Mesodermal cell (in vitro differentiated cells): ENCODE data around the gene CLIC5.

Experiments used
- H3K27ac ChIP-seq: 2 replicates; pipeline ENCODE4 v1.7.0; 2013; ENCODE audit warnings: mild to moderate bottlenecking, low read depth, low read length, moderate library complexity; ENCODE audit not compliant: severe bottlenecking
- H3K36me3 ChIP-seq: 2 replicates; pipeline ENCODE4 v1.7.1; 2013; ENCODE audit warnings: mild to moderate bottlenecking, low read length, moderate library complexity; ENCODE audit not compliant: control insufficient read depth, insufficient read depth
- H3K4me1 ChIP-seq: one replicate; pipeline ENCODE4 v1.7.1; 2013; ENCODE audit warnings: mild to moderate bottlenecking, low read length; ENCODE audit not compliant: insufficient read depth, control insufficient read depth, poor library complexity, severe bottlenecking
- H3K4me3 ChIP-seq: 2 replicates; pipeline ENCODE4 v1.7.0; 2013; ENCODE audit warnings: low read length, control low read depth, mild to moderate bottlenecking; ENCODE audit not compliant: insufficient read depth, poor library complexity, severe bottlenecking; ENCODE audit errors: extremely low read depth
- H3K9me3 ChIP-seq: 2 replicates; pipeline ENCODE4 v1.7.1; 2013; ENCODE audit warnings: mild to moderate bottlenecking, low read length, moderate library complexity; ENCODE audit not compliant: control insufficient read depth
- WGBS, 2 experiments: methylation state at CpG; one replicate each; pipeline ENCODE4 v1.1.5; 2013; ENCODE audit warnings: missing lambda C conversion rate in 2 of 2; ENCODE audit not compliant: insufficient coverage in 2 of 2; 5-methylcytosine and 5-hydroxymethylcytosine counted together

CLIC5 gene

GRCh38 chr6:45864651-45865050 is 151.0 kb downstream of the CLIC5 start:
- WGBS, 2 experiments = no CpG with 5 or more reads among the region's 2 CpGs
- Histone ChIP-seq H3K36me3 (no peaks in the 10 kb centered on the region), H3K4me1 (no peaks in the 10 kb centered on the region), H3K27ac (no peak overlapping the region), H3K4me3 (no peak overlapping the region), H3K9me3 (no peaks in the 10 kb centered on the region)

GRCh38 chr6:45858691-45859090 is 157.0 kb downstream of the CLIC5 start:
- Histone ChIP-seq H3K4me1 (no peaks in the 10 kb centered on the region), H3K9me3 (no peaks in the 10 kb centered on the region), H3K36me3 (no peaks in the 10 kb centered on the region), H3K27ac (no peak overlapping the region), H3K4me3 (no peak overlapping the region)
- WGBS, 2 experiments = 89% methylated on average over 3 of the region's 3 CpGs

GRCh38 chr6:45857827-45858226 is 157.8 kb downstream of the CLIC5 start:
- WGBS, 2 experiments = 75 to 95% methylated on average over 1 to 2 of the region's 2 CpGs
- no peak overlapping the region for H3K4me3 ChIP-seq
- H3K9me3 ChIP-seq = no peaks in the 10 kb centered on the region
- H3K36me3 ChIP-seq = no peaks in the 10 kb centered on the region
- H3K27ac ChIP-seq = no peak overlapping the region
- H3K4me1 ChIP-seq = no peaks in the 10 kb centered on the region

- Histone ChIP-seq H3K9me3 (no peaks in the 10 kb centered on the region), H3K27ac (no peak overlapping the region)
- 83% methylated on average over 1 of the region's 3 CpGs; no CpG with 5 or more reads in 1 of the 2 experiments for WGBS, 2 experiments
These were observed 159.8 kb downstream of the CLIC5 start for GRCh38 chr6:45855642-45856394.

GRCh38 chr6:45854149-45854742 is 161.4 kb downstream of the CLIC5 start:
- Histone ChIP-seq H3K9me3 (no peaks in the 10 kb centered on the region), H3K4me3 (no peak overlapping the region), H3K36me3 (no peaks in the 10 kb centered on the region), H3K27ac (no peak overlapping the region), H3K4me1 (peaks cover 3% of the 10 kb centered on the region)
- WGBS, 2 experiments = 88 to 91% methylated on average over 7 to 8 of the region's 10 CpGs

More at GRCh38 chr6:45855642-45856394, 159.8 kb downstream of the CLIC5 start:
- Histone ChIP-seq H3K36me3 (no peaks in the 10 kb centered on the region), H3K4me1 (peaks cover 1% of the 10 kb centered on the region), H3K4me3 (no peak overlapping the region)

- Histone ChIP-seq H3K36me3 (no peaks in the 10 kb centered on the region), H3K4me3 (no peak overlapping the region), H3K4me1 (peaks cover 3% of the 10 kb centered on the region), H3K9me3 (no peaks in the 10 kb centered on the region), H3K27ac (no peak overlapping the region)
- WGBS, 2 experiments = no CpG with 5 or more reads among the region's 1 CpG
These were observed 164.6 kb downstream of the CLIC5 start for GRCh38 chr6:45851034-45851400.

GRCh38 chr6:45850378-45851033 is 165.2 kb downstream of the CLIC5 start:
- H3K4me3 ChIP-seq = no peak overlapping the region
- H3K36me3 ChIP-seq = no peaks in the 10 kb centered on the region
- peaks cover 3% of the 10 kb centered on the region for H3K4me1 ChIP-seq
- H3K9me3 ChIP-seq = no peaks in the 10 kb centered on the region
- 76% methylated on average over 5 of the region's 8 CpGs for WGBS, 2 experiments
- no peak overlapping the region for H3K27ac ChIP-seq

GRCh38 chr6:45845567-45845966 is 170.1 kb downstream of the CLIC5 start:
- H3K27ac ChIP-seq = no peak overlapping the region
- no CpG with 5 or more reads among the region's 1 CpG for WGBS, 2 experiments
- H3K4me1 ChIP-seq = no peaks in the 10 kb centered on the region
- H3K4me3 ChIP-seq = no peak overlapping the region
- H3K9me3 ChIP-seq = no peaks in the 10 kb centered on the region
- H3K36me3 ChIP-seq = no peaks in the 10 kb centered on the region

GRCh38 chr6:45844986-45845385 is 170.7 kb downstream of the CLIC5 start:
- H3K27ac ChIP-seq = no peak overlapping the region
- 97 to 98% methylated on average over 4 to 5 of the region's 8 CpGs for WGBS, 2 experiments
- H3K9me3 ChIP-seq = no peaks in the 10 kb centered on the region

GRCh38 chr6:45843848-45844521 is 171.7 kb downstream of the CLIC5 start:
- H3K4me1 ChIP-seq = no peaks in the 10 kb centered on the region
- H3K36me3 ChIP-seq = no peaks in the 10 kb centered on the region
- WGBS, 2 experiments = 82 to 98% methylated on average over 3 to 4 of the region's 8 CpGs
- H3K9me3 ChIP-seq = no peaks in the 10 kb centered on the region
- H3K27ac ChIP-seq = no peak overlapping the region
- no peak overlapping the region for H3K4me3 ChIP-seq

More at GRCh38 chr6:45844986-45845385, 170.7 kb downstream of the CLIC5 start:
- Histone ChIP-seq H3K4me3 (no peak overlapping the region), H3K4me1 (no peaks in the 10 kb centered on the region), H3K36me3 (no peaks in the 10 kb centered on the region)
